Osteocyte (in vitro differentiated cells): Measurements from ENCODE around the gene DCLRE1C. TPM values are rescaled to one million over a fixed set of nuclear protein-coding genes. Genes with fewer than 3 reads are reported as not detected.
"Not testable (repeated sequence)": the region's sequence is repeated elsewhere in the genome, so short reads cannot be mapped to it uniquely, and the experiment has no call there.

Source experiments
- DNase-seq: peaks from one replicate; pipeline ENCODE4 v3.0.0; 2021; ENCODE audit warnings: mixed read lengths; ENCODE audit not compliant: unreplicated experiment; ENCODE audit errors: extremely low spot score
- H3K27ac Mint-ChIP-seq: one replicate; pipeline ENCODE4 v1.8.0; 2021; ENCODE audit warnings: mild to moderate bottlenecking, mixed read lengths; ENCODE audit not compliant: unreplicated experiment
- H3K27me3 Mint-ChIP-seq: one replicate; pipeline ENCODE4 v1.8.0; 2021; ENCODE audit warnings: mixed read lengths; ENCODE audit not compliant: unreplicated experiment
- H3K36me3 Mint-ChIP-seq: one replicate; pipeline ENCODE4 v1.8.0; 2021; ENCODE audit warnings: mixed read lengths; ENCODE audit not compliant: unreplicated experiment
- H3K4me1 Mint-ChIP-seq: one replicate; pipeline ENCODE4 v1.8.0; 2021; ENCODE audit warnings: mixed read lengths; ENCODE audit not compliant: unreplicated experiment
- H3K4me3 Mint-ChIP-seq: one replicate; pipeline ENCODE4 v1.8.0; 2021; ENCODE audit warnings: mild to moderate bottlenecking, moderate library complexity, mixed read lengths; ENCODE audit not compliant: unreplicated experiment
- H3K9me3 Mint-ChIP-seq: one replicate; pipeline ENCODE4 v1.8.0; 2021; ENCODE audit warnings: mixed read lengths; ENCODE audit not compliant: unreplicated experiment
- CTCF ChIP-seq: fragments of 200-600 bp; sonication (generic); IDR thresholded peaks from 2 replicates; pipeline ENCODE4 v1.5.0; 2021; ENCODE audit warnings: antibody characterized with exemption, mild to moderate bottlenecking, moderate library complexity
- total RNA-seq: library from RNA; stranded (reverse); gene quantifications from 2 replicates; pipeline ENCODE4 v1.2.1, GENCODE V29; 2021

The DCLRE1C gene
- total RNA-seq, 1 donor from 2014 or later, result 9.3 TPM

- Mint-ChIP-seq H3K27ac (no peak overlapping the region), H3K27me3 (no peaks in the 10 kb centered on the region), H3K4me1 (peaks cover 19% of the 10 kb centered on the region), H3K9me3 (no peaks in the 10 kb centered on the region), H3K36me3 (peaks cover 18% of the 10 kb centered on the region), H3K4me3 (no peak overlapping the region)
- no peak for DNase-seq
- TF ChIP-seq CTCF, result no peak
These were observed 4.6 kb downstream of the DCLRE1C start for GRCh38 chr10:14949291-14949690.

- Mint-ChIP-seq H3K36me3 (peaks cover 25% of the 10 kb centered on the region), H3K9me3 (no peaks in the 10 kb centered on the region), H3K4me3 (no peak overlapping the region), H3K27me3 (no peaks in the 10 kb centered on the region), H3K4me1 (peaks cover 7% of the 10 kb centered on the region), H3K27ac (no peak overlapping the region)
- DNase-seq, result no peak
- TF ChIP-seq CTCF, result no peak
These were observed 6.6 kb downstream of the DCLRE1C start for GRCh38 chr10:14947268-14947667.

- no peaks in the 10 kb centered on the region for H3K9me3 Mint-ChIP-seq
- DNase-seq, result no peak
- no peak for TF ChIP-seq CTCF
- no peaks in the 10 kb centered on the region for H3K27me3 Mint-ChIP-seq
- no peaks in the 10 kb centered on the region for H3K4me1 Mint-ChIP-seq
- H3K27ac Mint-ChIP-seq, result no peak overlapping the region
- peaks cover 26% of the 10 kb centered on the region for H3K36me3 Mint-ChIP-seq
- no peak overlapping the region for H3K4me3 Mint-ChIP-seq
These were observed 8.8 kb downstream of the DCLRE1C start for GRCh38 chr10:14945108-14945507.

GRCh38 chr10:14942950-14943338, 11.0 kb downstream of the DCLRE1C start:
- not testable (repeated sequence) for H3K9me3 Mint-ChIP-seq, H3K4me1 Mint-ChIP-seq, H3K27ac Mint-ChIP-seq, H3K4me3 Mint-ChIP-seq, DNase-seq, H3K27me3 Mint-ChIP-seq
- H3K36me3 Mint-ChIP-seq, result peaks cover 25% of the 10 kb centered on the region

GRCh38 chr10:14942147-14942949, 11.5 kb downstream of the DCLRE1C start:
- not testable (repeated sequence) for H3K27me3 Mint-ChIP-seq, H3K4me3 Mint-ChIP-seq, H3K4me1 Mint-ChIP-seq, H3K9me3 Mint-ChIP-seq, DNase-seq, H3K27ac Mint-ChIP-seq
- peaks cover 23% of the 10 kb centered on the region for H3K36me3 Mint-ChIP-seq

- H3K36me3 Mint-ChIP-seq, result peaks cover 30% of the 10 kb centered on the region
- H3K4me1 Mint-ChIP-seq, H3K27me3 Mint-ChIP-seq, H3K27ac Mint-ChIP-seq, DNase-seq, H3K4me3 Mint-ChIP-seq, H3K9me3 Mint-ChIP-seq: not testable (repeated sequence)
These were observed 14.9 kb downstream of the DCLRE1C start for GRCh38 chr10:14938971-14939370.
